AG04450 (cell line): ENCODE results near the gene DHX32. TPM values are rescaled to one million over a fixed set of nuclear protein-coding genes. Genes with fewer than 3 reads are reported as not detected.

Experiments used
- CTCF ChIA-PET: fragments of 300-600, 350-600 bp; formaldehyde crosslinking; extraction: SDS; loops from one replicate; lab custom pipeline; 2022; ENCODE audit warnings: antibody characterized with exemption, inconsistent platforms; lab: Charles Lee
- POLR2A ChIA-PET: fragments of 350-600 bp; formaldehyde crosslinking; extraction: SDS; loops from one replicate; lab custom pipeline; 2021; ENCODE audit warnings: antibody characterized with exemption, inconsistent platforms; lab: Yijun Ruan, JAX
- DNase-seq: peaks from one replicate; pipeline ENCODE4 v3.0.0-alpha.2; 2011; ENCODE audit warnings: low read depth, low spot score
- H3K27ac ChIP-seq: one replicate; pipeline ENCODE4 v1.5.1; 2012; ENCODE audit warnings: low read depth, low read length, control low read depth
- H3K27me3 ChIP-seq: one replicate; pipeline ENCODE4 v1.6.0; 2012; ENCODE audit warnings: low read length; ENCODE audit not compliant: control insufficient read depth, insufficient read depth
- H3K4me3 ChIP-seq: 2 replicates; pipeline ENCODE4 v1.5.1; 2011; ENCODE audit warnings: mild to moderate bottlenecking, low read depth, low read length, control low read depth
- H3K9me3 ChIP-seq: 2 replicates; pipeline ENCODE4 v1.5.1; 2012; ENCODE audit warnings: low read length; ENCODE audit not compliant: control insufficient read depth, insufficient read depth
- polyA plus RNA-seq: library from polyadenylated mRNA; depleted of rRNA; stranded (reverse); fragments of >200 nt; gene quantifications from 2 replicates; pipeline ENCODE4 v1.2.3, GENCODE V29; 2011
- TF ChIP-seq, protein P1 (sequence below): IDR thresholded peaks from 2 replicates; pipeline ENCODE4 v1.5.1; 2011; ENCODE audit warnings: low read depth, low read length, control low read depth, inconsistent platforms

The DHX32 gene
- polyA plus RNA-seq, 1 experiment, result 30.8 TPM

DNA sequence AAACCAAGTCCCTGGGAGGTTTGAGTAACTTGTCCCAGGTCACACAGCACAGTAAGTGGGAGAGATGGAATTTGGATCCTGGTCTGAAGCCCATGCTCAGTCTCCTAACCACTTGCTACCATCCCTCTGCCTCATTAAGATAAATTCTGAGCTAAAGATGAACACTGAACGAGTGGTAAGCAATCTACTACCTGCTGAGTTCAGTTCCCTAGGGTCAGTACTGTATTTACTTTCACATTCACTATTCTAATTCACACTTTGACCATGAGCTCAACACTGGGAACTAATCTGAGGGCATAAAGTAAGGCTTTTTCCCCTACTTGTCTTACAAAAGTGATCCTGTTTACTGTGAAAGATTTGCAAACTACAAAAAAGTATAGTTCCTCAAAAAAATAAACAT lies 60.4 kb downstream of the DHX32 start:
- POLR2A ChIA-PET, result no interaction called here
- TF ChIP-seq, protein P1, sequence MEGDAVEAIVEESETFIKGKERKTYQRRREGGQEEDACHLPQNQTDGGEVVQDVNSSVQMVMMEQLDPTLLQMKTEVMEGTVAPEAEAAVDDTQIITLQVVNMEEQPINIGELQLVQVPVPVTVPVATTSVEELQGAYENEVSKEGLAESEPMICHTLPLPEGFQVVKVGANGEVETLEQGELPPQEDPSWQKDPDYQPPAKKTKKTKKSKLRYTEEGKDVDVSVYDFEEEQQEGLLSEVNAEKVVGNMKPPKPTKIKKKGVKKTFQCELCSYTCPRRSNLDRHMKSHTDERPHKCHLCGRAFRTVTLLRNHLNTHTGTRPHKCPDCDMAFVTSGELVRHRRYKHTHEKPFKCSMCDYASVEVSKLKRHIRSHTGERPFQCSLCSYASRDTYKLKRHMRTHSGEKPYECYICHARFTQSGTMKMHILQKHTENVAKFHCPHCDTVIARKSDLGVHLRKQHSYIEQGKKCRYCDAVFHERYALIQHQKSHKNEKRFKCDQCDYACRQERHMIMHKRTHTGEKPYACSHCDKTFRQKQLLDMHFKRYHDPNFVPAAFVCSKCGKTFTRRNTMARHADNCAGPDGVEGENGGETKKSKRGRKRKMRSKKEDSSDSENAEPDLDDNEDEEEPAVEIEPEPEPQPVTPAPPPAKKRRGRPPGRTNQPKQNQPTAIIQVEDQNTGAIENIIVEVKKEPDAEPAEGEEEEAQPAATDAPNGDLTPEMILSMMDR, result no peak
- H3K27me3 ChIP-seq, result no peaks in the 10 kb centered on the region
- no peak for DNase-seq
- CTCF ChIA-PET, result no interaction called here
- H3K9me3 ChIP-seq, result no peaks in the 10 kb centered on the region
- H3K4me3 ChIP-seq, result no peak overlapping the region
- H3K27ac ChIP-seq, result no peak overlapping the region

GRCh38 chr10:125817337-125817946 lies 63.6 kb downstream of the DHX32 start:
- Histone ChIP-seq H3K27ac (no peak overlapping the region), H3K9me3 (no peaks in the 10 kb centered on the region), H3K27me3 (no peaks in the 10 kb centered on the region), H3K4me3 (no peak overlapping the region)
- no peak for DNase-seq
- TF ChIP-seq, protein P1, result no peak
- POLR2A ChIA-PET, result no interaction called here
- CTCF ChIA-PET, result interaction anchor here (0.6 to 1.0 kb wide), 2 partner anchors 14 to 1270 kb away, joined by 3 to 4 read pairs; no protein-coding TSS in a partner anchor

DNA sequence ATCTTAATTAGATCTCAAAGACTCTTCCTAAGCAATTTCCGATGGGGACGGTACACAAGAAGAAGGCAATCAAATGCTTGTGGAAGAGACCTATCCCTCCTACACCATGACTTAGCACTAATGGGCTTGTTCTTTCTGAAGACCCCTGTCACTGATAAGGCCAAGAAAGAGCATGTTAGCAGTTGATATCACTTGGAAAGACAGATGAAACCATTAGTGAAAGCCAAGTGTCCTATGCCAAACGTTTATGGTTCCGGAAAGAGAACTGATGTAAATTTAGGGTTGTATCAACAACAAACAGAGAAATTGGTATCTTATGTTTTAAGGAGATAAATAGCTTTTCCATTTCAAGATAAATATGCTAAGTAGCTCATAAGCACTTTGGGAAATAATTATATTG lies 64.5 kb downstream of the DHX32 start:
- H3K9me3 ChIP-seq, result no peaks in the 10 kb centered on the region

GRCh38 chr10:125815764-125816163 lies 65.3 kb downstream of the DHX32 start:
- no peak for DNase-seq
- POLR2A ChIA-PET, result no interaction called here
- CTCF ChIA-PET, result no interaction called here
- TF ChIP-seq, protein P1, result no peak
- Histone ChIP-seq H3K9me3 (no peaks in the 10 kb centered on the region), H3K27ac (no peak overlapping the region), H3K4me3 (no peak overlapping the region), H3K27me3 (no peaks in the 10 kb centered on the region)

More for the DNA sequence above, 64.5 kb downstream of the DHX32 start:
- H3K27ac ChIP-seq, result no peak overlapping the region
- CTCF ChIA-PET, result no interaction called here
- no peak for DNase-seq
- TF ChIP-seq, protein P1, result no peak
- no peaks in the 10 kb centered on the region for H3K27me3 ChIP-seq
- H3K4me3 ChIP-seq, result no peak overlapping the region
- POLR2A ChIA-PET, result no interaction called here

DNA sequence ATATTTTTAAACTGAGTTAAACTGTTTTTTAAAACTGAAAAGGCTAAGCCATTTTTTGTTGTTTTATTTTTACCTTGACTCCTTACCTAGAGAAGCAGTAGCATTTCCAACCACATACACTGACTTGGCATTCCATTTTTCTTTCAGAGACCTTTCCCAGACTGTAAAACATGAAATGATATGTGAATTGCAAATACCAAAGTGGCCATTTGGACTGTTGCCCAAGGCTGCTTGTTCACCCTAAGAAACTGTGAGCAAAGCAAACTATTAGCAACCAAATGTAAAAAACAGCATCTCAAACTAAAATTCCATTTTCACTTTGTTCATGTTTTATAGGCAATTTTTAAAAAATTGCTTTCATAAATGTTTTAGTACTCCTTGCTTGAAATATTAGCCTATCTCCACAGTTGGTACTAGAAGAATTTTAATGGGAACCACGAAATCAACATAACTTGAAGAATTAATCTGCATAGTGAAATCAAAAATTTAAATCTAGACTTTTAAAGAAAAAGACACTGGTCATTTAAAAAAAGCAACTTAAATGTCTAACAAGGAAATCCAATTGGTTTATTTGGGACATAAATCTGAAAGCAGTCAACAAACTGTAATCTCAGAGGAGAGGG lies 68.9 kb downstream of the DHX32 start:
- H3K27ac ChIP-seq, result no peak overlapping the region
- H3K9me3 ChIP-seq, result no peaks in the 10 kb centered on the region
- ChIA-PET CTCF (no interaction called here), POLR2A (no interaction called here)
- H3K4me3 ChIP-seq, result no peak overlapping the region
- H3K27me3 ChIP-seq, result no peaks in the 10 kb centered on the region
- TF ChIP-seq, protein P1, result no peak
- DNase-seq, result no peak
